ENCODE data around the gene MATN4. TPM values are rescaled to one million over a fixed set of nuclear protein-coding genes. Genes with fewer than 3 reads are reported as not detected.

MATN4 gene
- total and polyA plus RNA-seq, 2 donors (not counting 1 experiment from before 2014, with no cell fraction given) = not detected

DNA sequence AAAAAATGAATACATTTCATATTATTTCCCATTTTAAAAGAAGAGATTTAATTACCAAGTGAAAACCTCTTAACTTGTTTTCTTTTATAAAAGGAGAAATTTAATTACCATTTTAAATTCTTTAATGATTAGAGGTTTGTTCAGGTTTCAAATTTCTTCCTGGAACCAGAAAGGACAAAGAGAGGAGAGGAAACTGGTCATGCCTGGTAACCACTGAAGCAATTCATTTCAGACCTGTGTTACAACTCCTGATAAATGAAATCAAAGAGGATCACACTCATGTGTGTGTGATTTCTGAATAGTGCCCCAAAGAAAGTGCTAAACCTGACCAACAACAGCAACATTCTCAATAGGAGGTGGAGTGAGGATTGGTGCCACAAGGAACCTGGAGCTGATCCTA lies 41.1 kb downstream of the MATN4 start:
- ChIA-PET CTCF (no interaction called here), POLR2A (no interaction called here)
- H3K4me3 Mint-ChIP-seq = no peak overlapping the region
- no peak overlapping the region for H3K4me2 ChIP-seq (replicated peaks; ENCODE audit: low read depth, low read length, poor library complexity, severe bottlenecking)
- no peaks in the 10 kb centered on the region for H3K36me3 ChIP-seq (replicated peaks in 1 of 2; ENCODE audit: control extremely low read depth in 1 of 2, control insufficient read depth in 1 of 2, extremely low read depth in 1 of 2, insufficient read depth in 2 of 2, low read length in 1 of 2)
- ATAC-seq (ENCODE audit: low read depth) = no peak
- intact Hi-C loops (cut with micrococcal nuclease) = no loop called here
- no peak for TF ChIP-seq EZH2 (IDR thresholded peaks at IDR 0.05; ENCODE audit: borderline replicate concordance, insufficient read depth, low read depth, low read length, poor library complexity, severe bottlenecking)
- TF ChIP-seq, protein P1, sequence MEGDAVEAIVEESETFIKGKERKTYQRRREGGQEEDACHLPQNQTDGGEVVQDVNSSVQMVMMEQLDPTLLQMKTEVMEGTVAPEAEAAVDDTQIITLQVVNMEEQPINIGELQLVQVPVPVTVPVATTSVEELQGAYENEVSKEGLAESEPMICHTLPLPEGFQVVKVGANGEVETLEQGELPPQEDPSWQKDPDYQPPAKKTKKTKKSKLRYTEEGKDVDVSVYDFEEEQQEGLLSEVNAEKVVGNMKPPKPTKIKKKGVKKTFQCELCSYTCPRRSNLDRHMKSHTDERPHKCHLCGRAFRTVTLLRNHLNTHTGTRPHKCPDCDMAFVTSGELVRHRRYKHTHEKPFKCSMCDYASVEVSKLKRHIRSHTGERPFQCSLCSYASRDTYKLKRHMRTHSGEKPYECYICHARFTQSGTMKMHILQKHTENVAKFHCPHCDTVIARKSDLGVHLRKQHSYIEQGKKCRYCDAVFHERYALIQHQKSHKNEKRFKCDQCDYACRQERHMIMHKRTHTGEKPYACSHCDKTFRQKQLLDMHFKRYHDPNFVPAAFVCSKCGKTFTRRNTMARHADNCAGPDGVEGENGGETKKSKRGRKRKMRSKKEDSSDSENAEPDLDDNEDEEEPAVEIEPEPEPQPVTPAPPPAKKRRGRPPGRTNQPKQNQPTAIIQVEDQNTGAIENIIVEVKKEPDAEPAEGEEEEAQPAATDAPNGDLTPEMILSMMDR (IDR thresholded peaks at IDR 0.05) = no peak
- H3K4me1 Mint-ChIP-seq = no peaks in the 10 kb centered on the region
- H4K20me1 ChIP-seq (ENCODE audit: control insufficient read depth, insufficient read depth, low read length, poor library complexity, severe bottlenecking) = no peaks in the 10 kb centered on the region
- no peaks in the 10 kb centered on the region for H3K9me3 ChIP-seq (ENCODE audit: control extremely low read depth in 1 of 3, control insufficient read depth in 2 of 3, insufficient read depth in 1 of 3, low read length in 2 of 3)
- H3K9me3 Mint-ChIP-seq (ENCODE audit: insufficient read depth) = no peaks in the 10 kb centered on the region
- no peak for DNase-seq
- no peak overlapping the region for H3K4me3 ChIP-seq (ENCODE audit: control extremely low read depth in 1 of 5, extremely low read depth in 1 of 5, insufficient read depth in 1 of 5, low read depth in 2 of 5, low read length in 4 of 5)
- H3K27ac ChIP-seq (ENCODE audit: low read length in 2 of 2) = no peak overlapping the region
- no peak overlapping the region for H2AFZ ChIP-seq (ENCODE audit: insufficient read depth, low read depth, low read length, poor library complexity, severe bottlenecking)
- H3K9ac ChIP-seq (ENCODE audit: low read length) = no peak overlapping the region
- peaks cover 50% of the 10 kb centered on the region for H3K27me3 Mint-ChIP-seq
- no peaks in the 10 kb centered on the region for H3K79me2 ChIP-seq (ENCODE audit: control insufficient read depth, insufficient read depth, low read length)
- H3K4me1 ChIP-seq (ENCODE audit: control insufficient read depth in 2 of 2, insufficient read depth in 2 of 2, low read length in 2 of 2) = no peaks in the 10 kb centered on the region
- H3K27me3 ChIP-seq (replicated peaks in 1 of 4; ENCODE audit: control extremely low read depth in 1 of 4, control insufficient read depth in 3 of 4, insufficient read depth in 4 of 4, low read length in 3 of 4) = peaks cover 0 to 6% (median 2%) of the 10 kb centered on the region in 4 experiments
- no peak overlapping the region for H3K27ac Mint-ChIP-seq

DNA sequence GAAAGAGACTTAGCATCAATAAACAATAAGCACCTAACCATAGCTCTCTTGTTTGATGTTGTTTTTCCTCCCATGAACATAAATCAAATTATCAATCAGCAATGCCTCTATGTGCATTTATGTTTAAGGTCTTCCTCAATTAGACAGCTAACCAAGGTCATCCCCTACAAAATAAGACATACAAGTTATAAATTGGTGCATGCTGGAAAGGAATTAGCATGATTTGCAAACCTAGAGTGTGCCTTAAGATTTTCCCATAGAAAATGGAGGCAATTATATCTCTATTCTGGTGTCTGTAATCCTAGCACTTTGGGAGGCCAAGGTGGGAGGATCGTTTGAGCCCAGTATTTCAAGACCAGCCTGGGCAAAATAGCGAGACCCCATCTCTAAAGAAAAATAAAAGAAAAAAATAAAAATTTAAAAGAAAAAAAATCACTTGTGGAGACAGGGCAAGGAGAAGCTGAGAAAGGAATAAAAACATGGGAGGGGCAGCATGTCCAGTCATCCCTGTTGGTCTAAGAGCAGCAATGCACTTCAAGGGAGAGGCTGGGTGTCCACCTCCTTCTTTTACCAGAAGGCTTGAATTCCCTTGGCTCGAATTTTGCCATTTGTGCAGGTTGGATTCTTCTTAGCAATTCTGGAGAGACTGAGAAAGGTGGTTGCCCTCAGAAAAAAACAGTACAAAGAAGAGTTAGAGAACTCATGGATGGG lies 44.4 kb downstream of the MATN4 start:
- ATAC-seq (ENCODE audit: low read depth) (no peak), DNase-seq (no peak)
- no peaks in the 10 kb centered on the region for H3K4me1 ChIP-seq (ENCODE audit: control insufficient read depth in 2 of 2, insufficient read depth in 2 of 2, low read length in 2 of 2)
- POLR2A ChIA-PET = no interaction called here
- H3K27me3 ChIP-seq (replicated peaks in 1 of 4; ENCODE audit: control extremely low read depth in 1 of 4, control insufficient read depth in 3 of 4, insufficient read depth in 4 of 4, low read length in 3 of 4) = peaks cover 0 to 7% (median 4%) of the 10 kb centered on the region in 4 experiments
- H2AFZ ChIP-seq (ENCODE audit: insufficient read depth, low read depth, low read length, poor library complexity, severe bottlenecking) = no peak overlapping the region
- no peak for TF ChIP-seq EZH2 (IDR thresholded peaks at IDR 0.05; ENCODE audit: borderline replicate concordance, insufficient read depth, low read depth, low read length, poor library complexity, severe bottlenecking)
- TF ChIP-seq, protein P1 (IDR thresholded peaks at IDR 0.05) = no peak
- no peaks in the 10 kb centered on the region for H4K20me1 ChIP-seq (ENCODE audit: control insufficient read depth, insufficient read depth, low read length, poor library complexity, severe bottlenecking)
- Mint-ChIP-seq H3K27me3 (peaks cover 51% of the 10 kb centered on the region), H3K4me1 (no peaks in the 10 kb centered on the region), H3K27ac (no peak overlapping the region), H3K9me3 (ENCODE audit: insufficient read depth) (no peaks in the 10 kb centered on the region), H3K4me3 (no peak overlapping the region)
- no CpG with 5 or more reads among the region's 3 CpGs for WGBS (ENCODE audit: insufficient coverage)
- intact Hi-C loops (cut with micrococcal nuclease) = no loop called here
- peaks cover 0 to 3% (median 0%) of the 10 kb centered on the region in 3 donors for H3K9me3 ChIP-seq (ENCODE audit: control extremely low read depth in 1 of 3, control insufficient read depth in 2 of 3, insufficient read depth in 1 of 3, low read length in 2 of 3)
- no peak overlapping the region for H3K4me3 ChIP-seq (ENCODE audit: control extremely low read depth in 1 of 5, extremely low read depth in 1 of 5, insufficient read depth in 1 of 5, low read depth in 2 of 5, low read length in 4 of 5)
- no peak overlapping the region for H3K4me2 ChIP-seq (replicated peaks; ENCODE audit: low read depth, low read length, poor library complexity, severe bottlenecking)
- no peak overlapping the region for H3K27ac ChIP-seq (ENCODE audit: low read length in 2 of 2)
- CTCF ChIA-PET = no interaction called here
- H3K79me2 ChIP-seq (ENCODE audit: control insufficient read depth, insufficient read depth, low read length) = no peaks in the 10 kb centered on the region
- no peak overlapping the region for H3K9ac ChIP-seq (ENCODE audit: low read length)
- no peaks in the 10 kb centered on the region for H3K36me3 ChIP-seq (replicated peaks in 1 of 2; ENCODE audit: control extremely low read depth in 1 of 2, control insufficient read depth in 1 of 2, extremely low read depth in 1 of 2, insufficient read depth in 2 of 2, low read length in 1 of 2)
